ENCODE measurements around the gene CRACR2A.
A peak's percentile ranks its signal among the peaks of the same experiment; 100 is the strongest.

Gene CRACR2A

GRCh38 chr12:3622822-3623690 lies 129.9 kb downstream of the CRACR2A start:
- no peak for TF ChIP-seq CTCF (IDR thresholded peaks at IDR 0.05; ENCODE audit: extremely low read depth, insufficient read depth, missing control alignments)
- in situ Hi-C loops (cut with MboI; ENCODE audit: low pct_unique_long_range_greater_than_20kb, low sequenced_read_pairs, unreplicated experiment), result no loop called here
- DNase-seq (ENCODE audit: low spot score), result peak; percentile 34

- no peak for TF ChIP-seq CTCF (IDR thresholded peaks at IDR 0.05; ENCODE audit: extremely low read depth, insufficient read depth, missing control alignments)
- DNase-seq (ENCODE audit: low spot score), result no peak
- in situ Hi-C loops (cut with MboI; ENCODE audit: low pct_unique_long_range_greater_than_20kb, low sequenced_read_pairs, unreplicated experiment), result no loop called here
These were observed 130.7 kb downstream of the CRACR2A start for GRCh38 chr12:3622021-3622821.

- in situ Hi-C loops (cut with MboI; ENCODE audit: low pct_unique_long_range_greater_than_20kb, low sequenced_read_pairs, unreplicated experiment), result no loop called here
- TF ChIP-seq CTCF (IDR thresholded peaks at IDR 0.05; ENCODE audit: extremely low read depth, insufficient read depth, missing control alignments), result no peak
- no peak for DNase-seq (ENCODE audit: low spot score)
These were observed 132.1 kb downstream of the CRACR2A start for GRCh38 chr12:3620856-3621255.

DNA sequence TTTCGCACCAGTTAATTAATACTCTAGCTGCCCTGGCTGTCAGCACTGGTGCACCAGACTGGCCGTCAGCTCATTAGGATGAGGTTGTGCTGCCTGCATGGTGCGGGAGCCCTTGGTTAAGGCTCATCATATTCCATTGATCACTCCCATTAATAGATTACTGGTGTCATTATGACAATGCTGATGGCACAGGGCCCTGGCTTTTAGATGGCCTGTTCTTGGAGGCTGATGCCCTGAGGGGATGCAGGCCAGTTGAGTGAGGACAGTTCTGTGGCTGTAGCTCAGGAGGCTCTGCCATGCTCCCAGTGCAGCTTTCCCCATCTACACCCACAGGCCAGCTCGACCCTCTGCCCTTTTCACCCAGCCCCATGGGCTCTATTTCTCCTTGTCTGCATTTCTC lies 135.3 kb downstream of the CRACR2A start:
- no peak for TF ChIP-seq CTCF (IDR thresholded peaks at IDR 0.05; ENCODE audit: extremely low read depth, insufficient read depth, missing control alignments)
- in situ Hi-C loops (cut with MboI; ENCODE audit: low pct_unique_long_range_greater_than_20kb, low sequenced_read_pairs, unreplicated experiment), result no loop called here
- DNase-seq (ENCODE audit: low spot score), result no peak

DNA sequence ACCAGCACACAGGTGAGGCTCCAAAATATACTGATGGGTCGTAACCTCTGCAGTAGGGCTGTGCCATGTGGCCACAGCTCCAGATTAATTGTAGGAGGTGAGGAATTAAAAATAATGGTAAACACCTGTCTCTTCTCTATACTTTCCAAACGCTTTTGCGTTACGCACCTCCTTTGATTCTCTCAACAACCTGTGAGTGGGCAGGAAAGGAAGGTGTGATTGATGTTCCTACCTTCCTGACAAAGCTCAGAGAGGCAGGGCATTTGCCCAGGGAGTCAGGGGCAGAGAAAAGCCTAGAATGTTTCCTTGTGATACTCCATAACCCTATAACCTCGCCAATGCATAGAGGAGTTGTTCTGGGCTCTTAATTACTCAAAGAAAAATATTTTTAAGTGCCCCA lies 137.0 kb downstream of the CRACR2A start:
- in situ Hi-C loops (cut with MboI; ENCODE audit: low pct_unique_long_range_greater_than_20kb, low sequenced_read_pairs, unreplicated experiment), result no loop called here
- no peak for TF ChIP-seq CTCF (IDR thresholded peaks at IDR 0.05; ENCODE audit: extremely low read depth, insufficient read depth, missing control alignments)
- no peak for DNase-seq (ENCODE audit: low spot score)

- DNase-seq (ENCODE audit: low spot score), result no peak
- in situ Hi-C loops (cut with MboI; ENCODE audit: low pct_unique_long_range_greater_than_20kb, low sequenced_read_pairs, unreplicated experiment), result no loop called here
- TF ChIP-seq CTCF (IDR thresholded peaks at IDR 0.05; ENCODE audit: extremely low read depth, insufficient read depth, missing control alignments), result no peak
These were observed 138.0 kb downstream of the CRACR2A start for GRCh38 chr12:3614806-3615466.

Measured in GM13977 (cell line).